HG03066 (cell line): Measurements from ENCODE around the gene OR7G1.
"Not testable (repeated sequence)": the region's sequence is repeated elsewhere in the genome, so short reads cannot be mapped to it uniquely, and the experiment has no call there.

ENCODE experiments used
- ATAC-seq: cut with Tn5 transposase; IDR thresholded peaks from one replicate; pipeline ENCODE4 v1.9.1; 2021; ENCODE audit warnings: low read depth; ENCODE audit not compliant: unreplicated experiment

The OR7G1 gene

GRCh38 chr19:9078651-9079050 lies 36.9 kb downstream of the OR7G1 start:
- ATAC-seq, result no peak

GRCh38 chr19:9076901-9077300 lies 38.7 kb downstream of the OR7G1 start:
- no peak for ATAC-seq

GRCh38 chr19:9075064-9075949 lies 40.3 kb downstream of the OR7G1 start:
- no peak for ATAC-seq

DNA sequence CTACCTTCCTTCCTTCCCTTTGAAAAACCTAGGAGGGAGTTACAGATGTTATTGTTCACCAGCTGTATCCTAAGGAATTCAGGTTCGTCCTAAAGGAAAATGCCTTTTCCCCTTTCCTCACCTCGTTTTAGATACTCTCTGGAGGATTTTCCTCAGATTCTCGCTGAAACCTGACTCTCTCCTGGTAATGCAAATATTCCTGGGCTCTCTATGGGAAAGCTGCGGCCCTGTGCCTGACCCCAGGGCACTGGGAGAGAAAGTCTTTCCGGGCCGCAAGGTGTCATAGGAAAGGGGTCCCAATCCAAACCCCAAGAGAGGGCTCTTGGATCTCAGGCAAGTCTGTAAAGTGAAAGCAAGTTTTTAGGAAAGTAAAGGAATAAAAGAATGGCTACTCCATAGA lies 41.8 kb downstream of the OR7G1 start:
- no peak for ATAC-seq

- not testable (repeated sequence) for ATAC-seq
Measured at GRCh38 chr19:9071720-9072119, 43.8 kb downstream of the OR7G1 start.

DNA sequence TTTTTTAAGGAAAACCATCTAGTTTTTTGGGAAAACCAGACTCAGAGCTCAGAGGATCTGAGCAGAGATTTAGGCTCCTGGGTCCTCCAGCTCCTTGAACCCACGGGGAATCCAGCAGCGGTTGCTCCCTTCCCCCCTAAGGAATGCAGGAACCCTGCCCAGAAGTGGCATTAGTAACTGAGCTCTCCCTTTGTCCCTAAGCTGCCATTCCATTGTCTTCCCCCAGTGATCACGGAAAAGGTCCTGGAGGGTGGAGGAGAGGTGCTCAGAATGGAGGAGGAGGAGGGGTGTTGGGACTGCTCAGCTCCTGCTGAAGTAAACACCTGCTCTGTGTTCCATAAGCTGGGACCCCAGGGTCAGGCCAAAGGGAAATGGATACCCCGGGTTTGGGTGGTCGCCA lies 45.5 kb downstream of the OR7G1 start:
- ATAC-seq, result no peak

DNA sequence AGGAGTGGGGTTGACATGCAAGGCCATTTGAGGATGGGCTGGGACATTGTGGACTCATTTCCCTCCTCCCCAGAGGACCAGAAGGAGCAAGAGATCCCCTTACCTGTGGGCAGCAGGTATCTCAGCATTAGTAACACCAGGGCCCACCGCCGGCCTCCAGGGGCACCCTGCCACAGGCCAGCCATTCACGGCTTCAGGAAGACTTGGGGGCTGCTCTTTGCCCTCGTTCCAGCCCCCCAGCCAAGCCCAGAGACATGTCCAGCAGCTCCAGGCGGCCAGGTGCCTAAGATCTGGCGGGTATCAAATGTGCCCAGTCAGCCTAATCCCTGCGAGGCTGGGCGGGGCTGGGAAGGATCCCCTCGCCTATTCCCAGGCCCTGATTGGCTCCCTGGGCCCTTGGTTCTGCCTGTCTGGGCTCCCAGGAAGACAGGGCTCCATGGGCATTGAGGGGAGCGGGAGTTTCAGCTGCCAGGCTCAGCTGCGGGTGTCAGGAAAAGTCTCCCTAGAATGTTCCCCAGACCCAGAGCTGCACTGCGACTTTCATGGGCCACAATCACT lies 50.0 kb downstream of the OR7G1 start:
- no peak for ATAC-seq
